ENCODE data around the gene UBA3. TPM values are rescaled to one million over a fixed set of nuclear protein-coding genes. Genes with fewer than 3 reads are reported as not detected.

Gene UBA3
- total and polyA plus RNA-seq, 2 of the 13 experiments (the other 11 are each of a cell fraction or from before 2014, with no cell fraction given): 40.7 to 49.0 TPM

DNA sequence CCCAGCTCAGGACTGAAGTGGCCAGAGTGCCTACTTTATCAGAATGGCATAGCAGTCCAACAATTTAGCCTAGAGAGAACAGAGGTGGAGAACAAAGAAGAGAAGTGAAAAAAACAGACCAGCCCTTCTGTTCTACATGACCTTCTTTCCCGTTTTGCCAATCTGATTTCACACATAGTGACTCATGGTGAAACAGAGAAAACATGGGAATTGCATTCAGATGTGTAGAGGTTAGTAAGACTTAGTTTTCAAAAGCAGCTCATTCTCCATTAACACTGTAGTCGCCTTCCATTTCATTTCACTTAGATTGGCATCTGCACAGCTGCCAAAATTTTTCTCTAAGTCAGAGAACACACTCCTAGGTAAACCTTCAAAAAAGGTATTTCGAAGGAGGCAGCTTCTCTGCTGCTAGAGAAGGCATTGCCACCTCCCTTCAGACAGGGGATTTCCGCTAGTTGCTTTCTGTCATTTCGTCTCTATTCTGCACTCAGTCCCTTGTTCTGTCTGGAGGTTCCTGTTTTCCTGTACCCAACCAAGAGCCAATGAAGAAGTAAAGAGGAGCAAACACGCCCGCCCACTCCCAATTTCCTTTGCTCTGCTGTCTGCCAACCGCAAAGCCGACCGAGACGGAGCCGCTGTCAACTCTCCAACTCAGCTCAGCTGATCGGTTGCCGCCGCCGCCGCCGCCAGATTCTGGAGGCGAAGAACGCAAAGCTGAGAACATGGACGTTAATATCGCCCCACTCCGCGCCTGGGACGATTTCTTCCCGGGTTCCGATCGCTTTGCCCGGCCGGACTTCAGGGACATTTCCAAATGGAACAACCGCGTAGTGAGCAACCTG lies 4.4 kb upstream of the UBA3 start, which contains the start of gene ARL6IP5 (continued):
- TF ChIP-seq, protein P1, sequence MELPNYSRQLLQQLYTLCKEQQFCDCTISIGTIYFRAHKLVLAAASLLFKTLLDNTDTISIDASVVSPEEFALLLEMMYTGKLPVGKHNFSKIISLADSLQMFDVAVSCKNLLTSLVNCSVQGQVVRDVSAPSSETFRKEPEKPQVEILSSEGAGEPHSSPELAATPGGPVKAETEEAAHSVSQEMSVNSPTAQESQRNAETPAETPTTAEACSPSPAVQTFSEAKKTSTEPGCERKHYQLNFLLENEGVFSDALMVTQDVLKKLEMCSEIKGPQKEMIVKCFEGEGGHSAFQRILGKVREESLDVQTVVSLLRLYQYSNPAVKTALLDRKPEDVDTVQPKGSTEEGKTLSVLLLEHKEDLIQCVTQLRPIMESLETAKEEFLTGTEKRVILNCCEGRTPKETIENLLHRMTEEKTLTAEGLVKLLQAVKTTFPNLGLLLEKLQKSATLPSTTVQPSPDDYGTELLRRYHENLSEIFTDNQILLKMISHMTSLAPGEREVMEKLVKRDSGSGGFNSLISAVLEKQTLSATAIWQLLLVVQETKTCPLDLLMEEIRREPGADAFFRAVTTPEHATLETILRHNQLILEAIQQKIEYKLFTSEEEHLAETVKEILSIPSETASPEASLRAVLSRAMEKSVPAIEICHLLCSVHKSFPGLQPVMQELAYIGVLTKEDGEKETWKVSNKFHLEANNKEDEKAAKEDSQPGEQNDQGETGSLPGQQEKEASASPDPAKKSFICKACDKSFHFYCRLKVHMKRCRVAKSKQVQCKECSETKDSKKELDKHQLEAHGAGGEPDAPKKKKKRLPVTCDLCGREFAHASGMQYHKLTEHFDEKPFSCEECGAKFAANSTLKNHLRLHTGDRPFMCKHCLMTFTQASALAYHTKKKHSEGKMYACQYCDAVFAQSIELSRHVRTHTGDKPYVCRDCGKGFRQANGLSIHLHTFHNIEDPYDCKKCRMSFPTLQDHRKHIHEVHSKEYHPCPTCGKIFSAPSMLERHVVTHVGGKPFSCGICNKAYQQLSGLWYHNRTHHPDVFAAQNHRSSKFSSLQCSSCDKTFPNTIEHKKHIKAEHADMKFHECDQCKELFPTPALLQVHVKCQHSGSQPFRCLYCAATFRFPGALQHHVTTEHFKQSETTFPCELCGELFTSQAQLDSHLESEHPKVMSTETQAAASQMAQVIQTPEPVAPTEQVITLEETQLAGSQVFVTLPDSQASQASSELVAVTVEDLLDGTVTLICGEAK (IDR thresholded peaks at IDR 0.05): no peak
- TF ChIP-seq, protein P1 (CRISPR knock-in tag; IDR thresholded peaks at IDR 0.05): no peak
- TF ChIP-seq ZNF639 (CRISPR knock-in tag; conservative IDR thresholded peaks at IDR 0.05): no peak
- no peak for TF ChIP-seq ZNF382 (CRISPR knock-in tag; IDR thresholded peaks at IDR 0.05; ENCODE audit: borderline replicate concordance)
- TF ChIP-seq, protein P2, sequence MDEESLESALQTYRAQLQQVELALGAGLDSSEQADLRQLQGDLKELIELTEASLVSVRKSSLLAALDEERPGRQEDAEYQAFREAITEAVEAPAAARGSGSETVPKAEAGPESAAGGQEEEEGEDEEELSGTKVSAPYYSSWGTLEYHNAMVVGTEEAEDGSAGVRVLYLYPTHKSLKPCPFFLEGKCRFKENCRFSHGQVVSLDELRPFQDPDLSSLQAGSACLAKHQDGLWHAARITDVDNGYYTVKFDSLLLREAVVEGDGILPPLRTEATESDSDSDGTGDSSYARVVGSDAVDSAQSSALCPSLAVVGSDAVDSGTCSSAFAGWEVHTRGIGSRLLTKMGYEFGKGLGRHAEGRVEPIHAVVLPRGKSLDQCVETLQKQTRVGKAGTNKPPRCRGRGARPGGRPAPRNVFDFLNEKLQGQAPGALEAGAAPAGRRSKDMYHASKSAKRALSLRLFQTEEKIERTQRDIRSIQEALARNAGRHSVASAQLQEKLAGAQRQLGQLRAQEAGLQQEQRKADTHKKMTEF (CRISPR knock-in tag; IDR thresholded peaks at IDR 0.05): peak; percentile 64
- TF ChIP-seq KLF12 (CRISPR knock-in tag; IDR thresholded peaks at IDR 0.05; ENCODE audit: borderline replicate concordance): no peak
- no peak; the same call in 1 of the 2 replicates for TF ChIP-seq SRY (CRISPR knock-in tag; IDR thresholded peaks at IDR 0.05)
- TF ChIP-seq LBX2 (CRISPR knock-in tag; IDR thresholded peaks at IDR 0.05; ENCODE audit: borderline replicate concordance): no peak
- no peak for TF ChIP-seq ZNF512B (CRISPR knock-in tag; IDR thresholded peaks at IDR 0.05; ENCODE audit: borderline replicate concordance)
- no peak for TF ChIP-seq EEA1 (CRISPR knock-in tag; IDR thresholded peaks at IDR 0.05; ENCODE audit: borderline replicate concordance)
- TF ChIP-seq KMT2A (CRISPR knock-in tag; IDR thresholded peaks at IDR 0.05): peak; percentile 81
- TF ChIP-seq SP1 (IDR thresholded peaks at IDR 0.05): no peak
- TF ChIP-seq SP1 (CRISPR knock-in tag; IDR thresholded peaks at IDR 0.05): no peak; the same call in 1 of the 2 replicates
